Measurements from ENCODE around the gene GET4. TPM values are rescaled to one million over a fixed set of nuclear protein-coding genes. Genes with fewer than 3 reads are reported as not detected.

GET4 gene
- total and polyA plus RNA-seq, 2 of the 8 experiments (the other 6 are each of a cell fraction or from before 2014, with no cell fraction given): 56.7 to 74.1 TPM

DNA sequence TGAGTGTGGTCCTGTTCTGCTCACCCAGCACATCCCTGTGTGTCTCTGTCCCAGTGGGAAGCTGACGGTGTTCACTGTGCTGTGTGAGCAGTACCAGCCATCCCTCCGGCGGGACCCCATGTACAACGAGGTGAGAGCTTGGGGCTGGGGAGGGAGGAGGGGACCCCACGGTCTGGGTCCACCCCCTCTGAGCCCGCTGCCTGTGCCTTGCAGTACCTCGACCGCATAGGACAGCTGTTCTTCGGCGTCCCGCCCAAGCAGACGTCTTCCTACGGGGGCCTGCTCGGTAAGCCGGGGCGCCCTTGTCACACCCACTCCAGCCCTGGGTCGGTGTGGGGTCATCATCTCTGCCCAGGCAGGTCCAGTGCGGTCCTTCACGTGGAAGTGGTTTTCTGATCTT lies 17.3 kb downstream of the GET4 start:
- no peak overlapping the region for H3K27ac ChIP-seq (ENCODE audit: low read depth, low read length)
- H2BK5ac ChIP-seq (ENCODE audit: low read depth, low read length): no peak overlapping the region
- H4K20me1 ChIP-seq (replicated peaks in 1 of 2; ENCODE audit: control insufficient read depth in 1 of 2, insufficient read depth in 2 of 2, low read length in 2 of 2): peaks cover 12 to 28% of the 10 kb centered on the region in 2 experiments
- no peak overlapping the region for H3K4me2 ChIP-seq (ENCODE audit: insufficient read depth in 1 of 2, low read depth in 2 of 2, low read length in 2 of 2)
- peaks cover 2% of the 10 kb centered on the region; the same call in 1 of the 2 replicates for H3K23me2 ChIP-seq (ENCODE audit: low read depth, low read length)
- peaks cover 0 to 9% (median 0%) of the 10 kb centered on the region in 4 experiments; a peak in 2 of 7 replicates for H3K4me1 ChIP-seq (replicated peaks in 1 of 4; ENCODE audit: control insufficient read depth in 3 of 4, insufficient read depth in 4 of 4, low read length in 3 of 4)
- ChIA-PET CTCF (ENCODE audit: partially characterized antibody) (no interaction called here), POLR2A (ENCODE audit: partially characterized antibody) (interaction anchor here (0.6 to 1.5 kb wide), 2 partner anchors 10 to 1242 kb away, joined by 4 to 5 read pairs; no protein-coding TSS in a partner anchor)
- no peak overlapping the region for H3K23ac ChIP-seq (ENCODE audit: insufficient read length)
- H2BK20ac ChIP-seq (ENCODE audit: low read length): no peak overlapping the region
- no peak overlapping the region for H2BK15ac ChIP-seq (ENCODE audit: low read length)
- H3K27me3 ChIP-seq (replicated peaks in 1 of 4; ENCODE audit: control insufficient read depth in 3 of 4, extremely low read depth in 1 of 4, insufficient read depth in 3 of 4, low read length in 3 of 4): no peaks in the 10 kb centered on the region
- H3K18ac ChIP-seq (ENCODE audit: extremely low read depth, low read length): no peak overlapping the region
- no peak overlapping the region for H4K5ac ChIP-seq (ENCODE audit: insufficient read length, low read depth, low read length)
- no peak overlapping the region for H2AFZ ChIP-seq (ENCODE audit: low read length)
- DNase-seq (ENCODE audit: low read depth in 1 of 2, low spot score in 2 of 2): no peak
- H3K4ac ChIP-seq (replicated peaks; ENCODE audit: insufficient read length, low read depth, low read length): no peak overlapping the region
- no peak overlapping the region for H2BK120ac ChIP-seq (replicated peaks; ENCODE audit: low read depth, low read length)
- peaks cover 17% of the 10 kb centered on the region for H3K79me1 ChIP-seq (ENCODE audit: low read depth, low read length)
- H3K9me3 ChIP-seq (ENCODE audit: insufficient read depth in 2 of 2, low read depth in 1 of 2, low read length in 1 of 2): no peaks in the 10 kb centered on the region
- FAIRE-seq: no peak
- no peak overlapping the region for H2AK5ac ChIP-seq (ENCODE audit: low read depth, low read length)
- peaks cover 22 to 67% (median 50%) of the 10 kb centered on the region in 4 experiments for H3K36me3 ChIP-seq (ENCODE audit: control insufficient read depth in 2 of 4, insufficient read depth in 4 of 4, low read length in 3 of 4)
- H3K14ac ChIP-seq (ENCODE audit: insufficient read length): no peak overlapping the region
- H4K91ac ChIP-seq (replicated peaks; ENCODE audit: insufficient read length, low read length): no peak overlapping the region
- 0 out of 2 replicates have a peak overlapping the region, but pooled peaks have one; percentile 51 for H4K8ac ChIP-seq (ENCODE audit: extremely low read depth, insufficient read depth, low read length)
- no peak overlapping the region for H2BK12ac ChIP-seq (ENCODE audit: low read depth, low read length)
- TF ChIP-seq CREB1 (IDR thresholded peaks at IDR 0.05) (no peak), CTBP2 (IDR thresholded peaks at IDR 0.05; ENCODE audit: borderline replicate concordance, insufficient read depth, insufficient read length, low read length) (no peak), TEAD4 (IDR thresholded peaks at IDR 0.05; ENCODE audit: low read depth, low read length) (no peak), POU5F1 (IDR thresholded peaks at IDR 0.05; ENCODE audit: low read depth, low read length) (no peak), EGR1 (IDR thresholded peaks at IDR 0.05; ENCODE audit: borderline replicate concordance, low read depth, low read length) (no peak), SRF (IDR thresholded peaks at IDR 0.05; ENCODE audit: low read depth, low read length) (no peak), TCF12 (IDR thresholded peaks at IDR 0.05; ENCODE audit: low read depth, low read length) (no peak), GTF2F1 (IDR thresholded peaks at IDR 0.05; ENCODE audit: borderline replicate concordance, low read depth, low read length) (no peak), SP1 (IDR thresholded peaks at IDR 0.05; ENCODE audit: low read depth, low read length) (no peak), HDAC6 (IDR thresholded peaks at IDR 0.05; ENCODE audit: low read depth, low read length) (no peak), KDM1A (IDR thresholded peaks at IDR 0.05; ENCODE audit: borderline replicate concordance, low read length) (no peak), ASH2L (IDR thresholded peaks at IDR 0.05; ENCODE audit: low read length) (no peak), BRCA1 (IDR thresholded peaks at IDR 0.05; ENCODE audit: low read depth, low read length) (no peak)
- TF ChIP-seq, protein P1, sequence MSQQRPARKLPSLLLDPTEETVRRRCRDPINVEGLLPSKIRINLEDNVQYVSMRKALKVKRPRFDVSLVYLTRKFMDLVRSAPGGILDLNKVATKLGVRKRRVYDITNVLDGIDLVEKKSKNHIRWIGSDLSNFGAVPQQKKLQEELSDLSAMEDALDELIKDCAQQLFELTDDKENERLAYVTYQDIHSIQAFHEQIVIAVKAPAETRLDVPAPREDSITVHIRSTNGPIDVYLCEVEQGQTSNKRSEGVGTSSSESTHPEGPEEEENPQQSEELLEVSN (IDR thresholded peaks at IDR 0.05): no peak
- H3K79me2 ChIP-seq (ENCODE audit: control insufficient read depth in 1 of 2, insufficient read depth in 2 of 2, low read length in 2 of 2): peaks cover 0 to 10% of the 10 kb centered on the region in 2 experiments; a peak in 1 of 4 replicates
- no peak overlapping the region for H3K4me3 ChIP-seq (ENCODE audit: extremely low read depth in 1 of 4, insufficient read depth in 2 of 4, low read depth in 3 of 4, low read length in 4 of 4)
- 94% methylated on average over 17 of the region's 19 CpGs; no CpG with 5 or more reads in 1 of the 2 experiments for WGBS, 2 experiments (ENCODE audit: extremely low coverage in 1 of 2, insufficient coverage in 1 of 2, insufficient read length in 1 of 2, insufficient replicate concordance in 2 of 2, low coverage in 1 of 2, low lambda C conversion rate in 2 of 2, missing lambda C conversion rate in 1 of 2)
- no peak overlapping the region for H3K9ac ChIP-seq (replicated peaks in 1 of 4; ENCODE audit: extremely low read depth in 1 of 4, low read depth in 3 of 4, low read length in 3 of 4)
- H3K56ac ChIP-seq (replicated peaks; ENCODE audit: insufficient read length, low read depth, low read length): no peak overlapping the region

All from H1 (cell line).